ENCODE results near the gene DCAF8.

Gene DCAF8

DNA sequence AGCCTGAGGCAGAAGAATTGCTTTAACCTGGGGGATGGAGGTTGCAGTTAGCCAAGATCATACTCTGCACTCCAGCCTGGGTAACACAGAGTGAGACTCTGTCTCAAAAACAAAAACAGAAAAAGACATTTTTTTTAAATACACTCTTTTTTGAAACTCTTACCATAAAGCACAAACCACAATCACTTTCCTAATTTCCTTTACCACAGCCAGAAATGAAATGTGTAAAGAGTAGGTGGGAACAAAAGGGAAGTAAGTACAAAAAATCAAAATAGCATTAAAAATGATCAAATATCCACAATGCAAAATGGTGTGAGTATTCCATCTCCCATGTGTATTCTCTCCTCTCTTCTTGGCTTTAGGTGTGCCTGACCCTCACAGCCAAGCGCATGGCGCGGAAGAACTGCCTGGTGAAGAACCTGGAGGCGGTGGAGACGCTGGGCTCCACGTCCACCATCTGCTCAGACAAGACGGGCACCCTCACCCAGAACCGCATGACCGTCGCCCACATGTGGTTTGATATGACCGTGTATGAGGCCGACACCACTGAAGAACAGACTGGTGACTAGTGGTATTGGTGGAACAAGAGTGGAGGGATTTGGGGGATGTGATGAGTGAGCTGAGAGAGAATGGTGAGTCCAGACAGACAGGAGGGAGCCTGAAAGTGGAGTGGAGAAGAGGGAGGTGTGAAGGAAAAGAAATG lies 96.0 kb downstream of the DCAF8 start:
- DNase-seq (ENCODE audit: low spot score), result no peak
- in situ Hi-C loops (cut with MboI; ENCODE audit: low sequenced_read_pairs, unreplicated experiment), result no loop called here
- TF ChIP-seq, protein P1, sequence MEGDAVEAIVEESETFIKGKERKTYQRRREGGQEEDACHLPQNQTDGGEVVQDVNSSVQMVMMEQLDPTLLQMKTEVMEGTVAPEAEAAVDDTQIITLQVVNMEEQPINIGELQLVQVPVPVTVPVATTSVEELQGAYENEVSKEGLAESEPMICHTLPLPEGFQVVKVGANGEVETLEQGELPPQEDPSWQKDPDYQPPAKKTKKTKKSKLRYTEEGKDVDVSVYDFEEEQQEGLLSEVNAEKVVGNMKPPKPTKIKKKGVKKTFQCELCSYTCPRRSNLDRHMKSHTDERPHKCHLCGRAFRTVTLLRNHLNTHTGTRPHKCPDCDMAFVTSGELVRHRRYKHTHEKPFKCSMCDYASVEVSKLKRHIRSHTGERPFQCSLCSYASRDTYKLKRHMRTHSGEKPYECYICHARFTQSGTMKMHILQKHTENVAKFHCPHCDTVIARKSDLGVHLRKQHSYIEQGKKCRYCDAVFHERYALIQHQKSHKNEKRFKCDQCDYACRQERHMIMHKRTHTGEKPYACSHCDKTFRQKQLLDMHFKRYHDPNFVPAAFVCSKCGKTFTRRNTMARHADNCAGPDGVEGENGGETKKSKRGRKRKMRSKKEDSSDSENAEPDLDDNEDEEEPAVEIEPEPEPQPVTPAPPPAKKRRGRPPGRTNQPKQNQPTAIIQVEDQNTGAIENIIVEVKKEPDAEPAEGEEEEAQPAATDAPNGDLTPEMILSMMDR (IDR thresholded peaks at IDR 0.05; ENCODE audit: borderline replicate concordance, control extremely low read depth, extremely low read depth, insufficient read depth, missing control alignments), result no peak
